HG03066 (cell line): ENCODE data around the gene BPIFA2.
"Not testable (repeated sequence)": the region's sequence is repeated elsewhere in the genome, so short reads cannot be mapped to it uniquely, and the experiment has no call there.

Experiments
- ATAC-seq: cut with Tn5 transposase; IDR thresholded peaks from one replicate; pipeline ENCODE4 v1.9.1; 2021; ENCODE audit warnings: low read depth; ENCODE audit not compliant: unreplicated experiment

The BPIFA2 gene, protein sequence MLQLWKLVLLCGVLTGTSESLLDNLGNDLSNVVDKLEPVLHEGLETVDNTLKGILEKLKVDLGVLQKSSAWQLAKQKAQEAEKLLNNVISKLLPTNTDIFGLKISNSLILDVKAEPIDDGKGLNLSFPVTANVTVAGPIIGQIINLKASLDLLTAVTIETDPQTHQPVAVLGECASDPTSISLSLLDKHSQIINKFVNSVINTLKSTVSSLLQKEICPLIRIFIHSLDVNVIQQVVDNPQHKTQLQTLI

DNA sequence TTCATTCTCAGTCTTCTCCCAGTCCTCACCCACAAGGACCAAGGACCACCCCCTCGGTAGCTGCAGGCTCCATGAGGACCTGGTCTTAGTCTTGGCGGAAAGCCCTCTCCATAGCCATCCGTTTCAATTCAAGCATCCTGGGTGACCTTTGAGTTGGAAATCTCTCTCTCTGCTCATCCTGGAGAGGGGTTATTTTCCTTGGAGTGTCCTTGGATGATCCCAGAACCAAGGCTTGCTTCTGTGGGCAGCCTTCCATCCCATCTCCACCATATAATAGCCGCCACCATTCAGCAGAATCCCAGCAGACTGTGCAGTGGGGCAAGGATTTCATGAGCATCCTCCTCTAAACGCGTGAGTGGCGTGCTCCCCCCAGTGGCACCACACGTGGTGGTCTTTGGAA lies at the start of gene BPIFA2:
BPIFA2 (plus strand) TSS at position 301 of the 400 bp plus-strand sequence. CDS start 987 bp downstream, outside the sequence.
- ATAC-seq = no peak

GRCh38 chr20:33119725-33120720 lies 47.9 kb upstream of the BPIFA2 start:
- no peak for ATAC-seq

- ATAC-seq = no peak
These were observed 47.0 kb upstream of the BPIFA2 start for GRCh38 chr20:33120934-33121333.

- ATAC-seq = not testable (repeated sequence)
These were observed 45.7 kb upstream of the BPIFA2 start for GRCh38 chr20:33122297-33122696.

DNA sequence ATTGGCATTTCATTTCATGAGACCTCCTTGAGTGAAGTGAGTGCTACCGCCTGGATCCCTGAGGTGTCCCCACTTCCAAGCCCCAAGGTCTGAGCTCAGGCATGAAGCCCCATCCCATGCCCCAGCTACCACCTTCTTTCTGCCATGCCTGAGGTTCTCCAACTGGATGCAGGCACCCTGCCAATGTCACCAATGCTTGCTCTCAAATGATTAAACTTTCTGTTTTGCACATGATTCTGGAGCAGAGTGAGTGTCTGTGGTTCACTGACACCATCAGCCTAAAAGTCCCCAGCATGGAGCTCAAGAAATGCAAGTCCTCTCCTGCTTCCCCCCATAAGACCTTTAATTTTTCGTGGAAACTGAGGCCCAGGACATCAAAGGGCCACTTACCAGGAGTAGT lies 43.7 kb upstream of the BPIFA2 start:
- no peak for ATAC-seq

DNA sequence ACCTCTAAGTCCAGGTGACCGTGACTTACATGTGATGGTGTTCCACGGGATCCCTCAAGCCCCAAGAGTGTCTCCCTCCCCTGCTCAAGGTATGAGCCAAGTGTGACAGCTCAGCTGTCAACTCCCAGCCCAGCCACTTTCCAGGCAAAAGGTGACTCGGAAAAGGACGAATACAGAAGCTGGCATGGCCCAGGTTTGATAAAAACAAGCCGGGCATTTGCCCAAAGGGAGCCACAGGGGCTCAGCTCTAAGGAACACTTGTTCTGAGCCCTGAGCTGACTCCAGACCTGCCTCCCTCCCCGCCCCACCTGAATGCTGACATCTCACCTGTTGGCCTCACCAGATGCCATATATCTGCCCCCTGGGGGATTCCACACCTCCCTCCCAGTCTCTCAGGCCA lies 43.0 kb upstream of the BPIFA2 start:
- no peak for ATAC-seq

DNA sequence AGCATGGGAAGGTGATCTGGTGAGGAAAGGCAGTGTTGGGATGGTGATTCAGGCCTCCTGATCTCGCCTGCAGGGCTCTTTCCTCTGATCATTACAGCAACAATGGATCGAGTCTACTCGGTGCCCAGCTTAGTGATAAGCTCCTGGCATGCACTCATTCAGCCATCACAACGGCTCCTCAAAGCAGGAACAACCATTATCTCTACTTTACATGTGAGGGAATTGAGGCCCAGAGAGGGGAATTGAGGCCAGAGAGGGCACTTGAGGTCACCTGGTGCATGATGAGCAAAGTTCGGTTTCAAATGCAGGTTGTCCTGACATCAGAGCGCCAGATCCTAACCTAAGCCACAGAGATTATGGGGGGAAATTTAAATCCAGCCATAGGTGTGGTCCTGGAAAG lies 42.0 kb upstream of the BPIFA2 start:
- no peak for ATAC-seq

GRCh38 chr20:33127422-33128097 lies 40.4 kb upstream of the BPIFA2 start:
- ATAC-seq = no peak

- ATAC-seq = no peak
These were observed 37.3 kb upstream of the BPIFA2 start for GRCh38 chr20:33130568-33131061.

GRCh38 chr20:33131949-33132473 lies 35.9 kb upstream of the BPIFA2 start:
- no peak for ATAC-seq

DNA sequence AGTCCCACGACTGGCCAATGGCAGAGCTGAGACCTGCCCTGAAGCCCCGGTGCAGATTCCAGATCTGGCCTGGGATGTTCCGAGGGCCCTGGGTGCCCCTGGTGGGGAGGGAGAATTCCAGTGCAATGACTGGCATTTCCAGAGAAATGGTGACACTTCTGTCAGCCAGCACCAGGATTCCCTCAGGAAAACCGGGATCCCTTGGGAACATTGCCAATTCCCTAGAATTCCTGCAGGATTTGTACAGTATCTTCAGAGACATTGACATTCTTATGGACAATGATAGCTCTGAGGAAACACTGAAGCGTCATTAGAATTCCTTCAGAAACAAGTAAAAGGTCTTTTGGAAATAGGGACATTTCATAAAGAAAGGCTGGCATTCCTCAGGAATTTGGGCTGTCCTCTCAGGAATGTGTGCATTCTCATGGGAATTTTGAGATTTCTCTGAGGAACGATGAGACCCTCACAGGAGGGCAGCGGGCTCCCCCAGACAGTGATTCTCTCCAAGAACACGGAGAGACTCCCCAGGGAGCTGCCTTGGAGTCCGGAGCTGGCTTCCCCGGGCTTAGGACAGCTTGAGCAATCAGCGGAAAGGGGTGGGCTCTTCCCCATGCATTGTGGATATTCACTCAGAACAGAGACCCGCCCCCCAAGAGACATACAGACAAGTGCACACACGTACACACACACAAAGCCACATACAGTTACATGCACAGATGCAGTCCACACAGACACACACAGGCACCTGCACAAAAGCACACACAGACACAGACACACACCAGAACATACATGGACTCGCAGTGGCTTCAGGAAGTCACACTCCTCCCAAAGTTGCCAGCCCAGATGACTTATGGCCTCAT lies 35.2 kb upstream of the BPIFA2 start:
- no peak for ATAC-seq

DNA sequence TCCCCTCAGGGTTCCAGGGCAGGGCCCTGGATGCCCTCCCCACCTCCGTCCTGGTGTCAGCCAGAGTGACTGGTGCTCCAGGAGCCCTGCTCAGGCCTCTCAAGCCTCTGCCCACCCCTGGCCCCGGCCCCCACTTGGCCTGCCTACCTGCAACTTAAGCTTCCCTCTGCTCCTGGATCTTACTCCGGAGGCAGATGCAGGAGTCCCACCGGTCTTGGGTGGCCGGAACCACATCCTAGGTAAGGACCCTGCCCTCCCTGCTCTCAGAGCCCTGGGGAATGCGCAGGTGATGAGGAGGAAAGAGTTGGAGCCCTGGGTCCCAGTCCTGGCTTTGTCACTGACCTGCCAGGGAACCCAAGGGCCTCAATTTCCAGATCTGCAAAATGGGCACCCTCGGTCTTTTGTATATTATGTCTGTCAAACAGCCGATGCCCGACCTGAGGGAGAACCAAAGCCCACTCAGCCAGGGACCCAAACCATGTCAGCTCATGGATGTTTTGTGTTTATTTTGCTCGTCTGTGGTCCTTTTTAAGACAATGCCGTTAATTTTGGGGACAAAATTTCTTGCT lies 34.5 kb upstream of the BPIFA2 start:
- ATAC-seq = no peak

DNA sequence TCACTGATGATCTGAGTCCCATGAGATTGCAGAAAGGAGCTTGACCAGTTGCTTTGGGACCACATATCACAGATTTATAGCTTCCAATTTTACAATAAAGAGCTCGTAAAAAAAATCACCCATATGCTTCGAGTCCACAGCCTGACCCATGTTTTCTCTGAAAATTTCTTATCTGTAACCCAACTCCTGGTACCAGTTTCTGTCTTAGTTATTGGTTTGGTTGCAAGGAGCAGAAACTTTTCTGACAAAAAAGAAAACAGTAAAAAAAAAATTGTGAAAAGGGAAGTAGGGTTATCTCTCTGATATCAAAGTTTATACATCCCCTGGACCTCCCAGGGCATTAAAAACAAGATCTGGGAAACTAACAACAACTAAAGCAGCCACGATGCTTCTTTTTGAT lies 30.8 kb upstream of the BPIFA2 start:
- no peak for ATAC-seq

GRCh38 chr20:33139467-33139866 lies 28.5 kb upstream of the BPIFA2 start:
- no peak for ATAC-seq

DNA sequence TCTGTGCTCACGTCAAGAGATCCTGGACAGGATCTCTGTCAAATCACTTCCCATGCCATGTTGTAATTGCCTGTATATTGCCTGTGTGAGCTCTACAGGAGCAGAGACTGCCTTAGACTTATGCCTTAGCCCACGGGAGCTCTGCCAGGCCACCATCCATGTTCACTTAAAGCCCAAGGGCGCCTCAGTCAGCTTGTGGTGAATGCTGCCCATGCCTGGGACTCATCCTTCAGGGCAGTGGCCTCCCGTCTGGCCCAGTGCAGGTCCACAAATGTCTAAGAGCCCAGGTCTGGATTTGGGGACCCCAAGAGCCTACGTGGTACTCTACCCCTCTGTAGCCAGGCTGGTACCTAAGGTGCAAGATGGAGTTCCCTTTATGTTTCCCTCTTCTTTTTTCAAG lies 22.4 kb upstream of the BPIFA2 start:
- ATAC-seq = no peak

GRCh38 chr20:33147299-33147698 lies 20.7 kb upstream of the BPIFA2 start:
- no peak for ATAC-seq

DNA sequence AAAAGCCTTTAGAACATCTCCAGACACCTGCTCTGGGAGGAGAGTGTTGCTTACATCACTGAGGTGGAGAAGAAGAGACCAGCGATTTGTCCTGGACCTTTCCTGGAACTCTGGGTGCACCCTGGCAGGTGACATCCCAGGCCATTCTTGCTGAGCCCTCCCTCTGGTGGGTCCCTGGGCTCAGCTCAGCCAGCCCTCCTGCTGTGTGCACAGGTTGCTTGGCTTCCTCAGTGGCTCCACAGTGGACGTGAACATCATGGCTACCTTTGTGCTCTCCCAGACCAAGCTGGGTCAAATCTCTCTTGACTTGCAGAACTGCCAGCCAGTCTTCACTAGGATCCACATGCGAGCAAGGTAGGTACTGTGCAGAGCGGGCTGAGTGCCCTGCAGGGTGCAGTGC lies 19.9 kb upstream of the BPIFA2 start:
- ATAC-seq = no peak

GRCh38 chr20:33154252-33154651 lies 13.7 kb upstream of the BPIFA2 start:
- ATAC-seq = no peak

DNA sequence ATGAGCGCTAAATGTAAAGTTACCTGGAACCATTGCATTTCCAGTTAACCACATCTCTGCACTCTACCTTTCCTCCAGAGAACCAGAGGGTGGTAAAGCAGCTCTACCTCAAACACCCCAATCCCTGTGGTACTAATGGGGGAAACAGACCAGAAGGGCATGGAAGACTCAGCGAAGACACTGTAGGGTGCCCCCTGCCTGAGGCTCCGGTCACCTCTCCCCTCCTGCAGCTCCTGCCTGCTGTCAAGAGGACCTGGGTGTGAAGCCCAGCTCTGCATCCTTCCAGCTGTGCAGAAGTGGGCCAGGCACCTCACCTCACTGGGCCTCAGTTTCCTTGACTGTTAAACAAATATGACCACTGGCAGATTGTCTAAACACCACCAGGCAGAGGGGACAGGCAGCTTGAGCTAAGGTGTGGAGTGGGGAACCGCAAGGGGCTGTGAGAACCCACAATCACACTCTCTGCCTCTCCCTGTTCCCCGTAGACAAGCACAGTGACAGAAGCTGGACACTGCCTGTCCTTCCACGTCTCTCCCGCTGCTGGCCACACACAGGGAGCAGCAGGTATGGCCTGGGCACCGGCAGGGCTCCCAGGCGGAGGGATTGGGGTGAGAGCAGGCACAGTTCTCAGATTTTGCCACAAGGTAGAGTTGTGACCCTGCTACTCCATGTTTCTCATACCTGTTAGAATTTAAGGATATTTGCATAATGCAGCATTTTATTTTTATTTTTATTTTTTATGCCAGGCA lies 9.1 kb upstream of the BPIFA2 start:
- ATAC-seq = no peak
